GM19438 (cell line): ENCODE results near the gene SNX4.
"Not testable (repeated sequence)": the region's sequence is repeated elsewhere in the genome, so short reads cannot be mapped to it uniquely, and the experiment has no call there.

Experiments
- ATAC-seq: cut with Tn5 transposase; IDR thresholded peaks from one replicate; pipeline ENCODE4 v1.9.1; 2021; ENCODE audit warnings: low read depth; ENCODE audit not compliant: unreplicated experiment

The SNX4 gene

DNA sequence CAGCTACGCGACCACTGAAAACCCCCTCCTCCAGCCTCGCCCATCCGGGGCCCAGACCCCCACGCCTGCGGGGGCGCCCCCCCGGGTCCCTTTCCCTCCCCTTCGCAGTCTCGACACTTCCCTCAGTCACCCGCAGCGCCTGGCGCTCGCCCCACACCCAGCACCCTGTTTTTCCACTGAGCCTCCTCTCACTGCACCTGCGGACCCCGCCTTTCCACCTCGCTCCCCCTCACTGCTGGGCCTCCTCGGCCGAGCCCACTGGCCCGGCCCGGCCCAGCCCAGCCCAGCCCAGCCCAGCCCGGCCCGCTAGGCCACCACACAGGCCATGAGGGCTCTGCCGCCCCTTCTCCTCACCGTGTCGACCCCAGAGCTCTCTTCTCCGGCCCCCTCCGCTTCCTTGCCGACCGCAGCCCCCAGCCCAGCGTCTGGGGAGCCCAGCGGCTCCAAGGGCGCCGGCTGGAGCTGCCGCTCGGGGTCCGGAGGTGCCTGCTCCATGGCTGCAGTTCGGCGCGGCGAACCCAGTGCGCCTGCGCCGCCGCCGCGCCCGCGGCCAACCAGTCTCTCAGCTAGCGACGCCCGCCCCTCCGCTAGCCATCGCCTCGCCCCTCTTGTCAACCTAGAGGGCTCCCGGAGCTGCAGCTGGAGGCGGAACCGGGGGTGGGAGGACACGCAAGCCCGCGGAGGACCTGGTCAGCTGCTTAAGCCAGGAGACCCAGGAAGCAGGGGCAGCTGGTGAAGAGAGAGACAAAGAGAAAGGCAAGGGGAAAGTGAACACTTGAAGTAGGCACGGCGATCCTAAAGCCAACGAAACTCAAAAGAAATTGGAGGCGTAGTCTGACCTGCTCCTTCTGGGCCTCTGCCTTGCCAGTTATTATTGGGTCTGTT is at the start of gene SNX4:
TSS of gene SNX4 (minus strand) at position 525 of the 885 bp plus-strand sequence. CDS start at position 495, 30 bp downstream.
- ATAC-seq, result peak; percentile 82

DNA sequence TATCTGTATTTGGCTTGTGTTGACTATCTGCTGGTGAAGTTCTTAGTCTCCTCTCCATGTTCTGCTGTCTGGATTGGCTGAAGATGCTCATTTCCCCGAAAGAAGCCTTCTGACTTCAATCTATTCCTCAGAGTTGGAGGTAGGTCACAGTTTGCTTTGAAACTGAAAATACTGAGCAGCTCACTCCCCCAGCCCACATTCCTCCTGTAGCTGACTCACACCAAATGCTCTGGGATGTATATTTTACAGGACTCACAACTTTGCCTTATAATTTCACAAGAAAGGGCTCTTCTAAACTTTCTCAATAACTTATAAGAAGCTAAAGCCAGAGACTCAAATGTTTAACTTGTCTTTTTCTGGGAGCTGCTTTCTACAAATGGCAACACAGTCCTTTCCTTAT is 36.3 kb upstream of the SNX4 start:
- no peak for ATAC-seq

DNA sequence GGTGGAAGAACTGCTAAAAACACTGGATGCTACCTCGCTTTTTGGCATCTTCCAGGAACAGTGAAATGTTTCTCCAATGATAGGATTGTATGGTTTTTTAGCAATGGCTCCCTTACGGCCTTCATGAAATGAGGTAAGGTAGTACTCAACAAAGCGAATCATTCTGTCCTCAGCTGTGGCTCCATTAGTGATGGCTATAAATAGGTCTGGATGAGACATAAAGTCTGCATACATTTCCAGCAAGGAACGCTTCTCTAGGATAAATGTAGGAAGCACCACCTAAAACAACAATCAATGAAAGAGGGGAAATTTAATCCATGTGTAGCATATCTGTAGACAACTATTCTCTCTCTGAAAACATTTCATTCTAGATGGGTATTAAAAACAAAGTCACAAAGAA is 32.4 kb upstream of the SNX4 start:
- no peak for ATAC-seq

DNA sequence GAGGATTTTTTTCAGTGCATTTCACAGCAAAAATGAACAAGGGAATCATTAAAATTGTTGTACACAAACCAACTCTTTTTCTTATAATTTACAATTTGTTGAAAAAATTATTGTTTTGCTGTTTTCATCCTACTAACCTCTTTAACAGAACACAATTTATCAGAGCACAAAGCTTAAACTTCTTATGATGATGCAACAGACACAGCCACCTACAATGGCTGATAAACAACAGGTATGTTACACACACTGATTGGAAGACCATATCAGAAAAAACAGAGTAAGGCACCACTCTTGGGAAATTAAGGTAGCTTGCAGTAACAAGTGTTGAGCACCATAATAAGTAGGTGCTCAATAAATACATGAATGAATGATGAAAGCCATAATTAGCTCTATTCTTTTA is 8.9 kb upstream of the SNX4 start:
- no peak for ATAC-seq

DNA sequence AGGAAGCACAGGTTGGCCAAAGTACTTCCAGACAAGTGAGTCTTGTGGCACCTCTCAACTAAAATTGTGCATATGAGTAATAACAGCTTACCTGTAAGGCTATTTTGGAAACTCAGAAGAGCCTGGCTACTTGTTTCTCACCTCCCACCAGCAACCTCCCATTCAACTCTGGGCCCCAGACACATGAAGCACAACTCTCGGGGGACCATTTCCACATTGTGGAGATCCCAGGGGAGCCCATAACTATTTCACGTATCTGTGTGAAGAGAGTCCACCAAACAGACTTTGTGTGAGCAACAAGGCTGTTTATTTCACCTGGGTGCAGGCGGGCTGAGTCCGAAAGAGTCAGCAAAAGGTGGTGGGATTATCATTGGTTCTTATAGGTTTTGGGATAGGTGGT is 5.2 kb upstream of the SNX4 start:
- no peak for ATAC-seq

DNA sequence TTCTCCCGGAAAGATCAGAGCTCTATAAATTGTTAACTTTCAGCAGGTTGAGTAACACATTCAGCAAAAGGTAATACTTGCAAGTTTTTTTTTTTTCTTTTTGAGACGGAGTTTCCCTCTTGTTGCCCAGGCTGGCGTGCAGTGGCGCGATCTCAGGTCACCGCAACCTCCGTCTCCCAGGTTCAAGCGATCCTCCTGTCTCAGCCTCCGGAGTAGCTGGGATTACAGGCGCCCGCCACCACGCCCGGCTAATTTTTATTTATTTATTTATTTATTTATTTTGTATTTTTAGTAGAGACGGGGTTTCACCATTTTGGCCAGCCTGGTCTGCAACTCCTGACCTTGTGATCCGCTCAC is 539 bp upstream of the SNX4 start:
- ATAC-seq, result not testable (repeated sequence)

DNA sequence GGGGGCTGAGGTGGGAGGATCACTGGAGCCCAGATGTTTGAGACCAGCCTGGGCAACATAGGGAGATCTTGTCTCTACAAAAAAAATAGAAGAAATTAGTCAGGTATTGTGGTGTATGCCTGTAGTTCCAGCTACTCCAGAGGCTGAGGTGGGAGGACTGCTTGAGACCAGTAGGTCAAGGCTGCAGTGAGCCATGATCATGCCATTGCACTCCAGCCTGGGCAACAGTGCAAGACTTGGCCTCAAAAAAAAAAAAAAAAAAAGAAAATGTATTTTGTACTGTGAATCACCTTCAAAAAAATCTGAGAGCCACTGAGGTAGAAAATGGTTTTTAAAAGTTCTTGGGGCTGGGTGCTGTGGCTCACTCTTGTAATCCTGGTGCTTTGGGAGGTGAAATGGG is 4.6 kb downstream of the SNX4 start:
- no peak for ATAC-seq

DNA sequence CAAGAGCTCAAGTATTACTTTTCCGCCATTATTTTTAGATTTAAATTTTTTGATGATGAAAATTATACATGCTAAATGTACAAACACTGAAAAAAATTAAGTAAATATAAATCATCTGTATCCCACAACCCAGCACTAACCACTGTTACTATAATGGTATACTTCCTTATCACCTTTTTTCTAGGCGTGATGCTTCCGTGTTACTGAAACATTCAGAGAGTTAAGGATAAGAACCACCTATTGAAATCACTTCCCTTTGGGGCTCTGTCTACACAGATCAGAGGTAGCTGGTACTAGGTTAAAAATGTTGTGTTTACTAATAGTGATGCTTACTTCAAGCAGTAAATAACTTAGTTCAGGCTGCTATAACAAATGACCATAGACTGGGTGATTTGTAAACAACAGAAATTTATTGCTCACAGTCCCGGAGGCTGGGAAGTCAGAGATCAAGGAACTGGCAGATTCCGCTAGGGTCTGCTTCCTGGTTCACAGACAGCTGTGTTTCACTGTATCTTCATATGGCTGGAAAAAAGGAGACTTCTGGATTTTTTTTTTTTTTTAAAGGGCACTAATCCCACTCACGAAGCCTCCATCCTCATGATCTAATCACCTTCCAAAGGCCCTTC is 6.4 kb downstream of the SNX4 start:
- ATAC-seq, result no peak

DNA sequence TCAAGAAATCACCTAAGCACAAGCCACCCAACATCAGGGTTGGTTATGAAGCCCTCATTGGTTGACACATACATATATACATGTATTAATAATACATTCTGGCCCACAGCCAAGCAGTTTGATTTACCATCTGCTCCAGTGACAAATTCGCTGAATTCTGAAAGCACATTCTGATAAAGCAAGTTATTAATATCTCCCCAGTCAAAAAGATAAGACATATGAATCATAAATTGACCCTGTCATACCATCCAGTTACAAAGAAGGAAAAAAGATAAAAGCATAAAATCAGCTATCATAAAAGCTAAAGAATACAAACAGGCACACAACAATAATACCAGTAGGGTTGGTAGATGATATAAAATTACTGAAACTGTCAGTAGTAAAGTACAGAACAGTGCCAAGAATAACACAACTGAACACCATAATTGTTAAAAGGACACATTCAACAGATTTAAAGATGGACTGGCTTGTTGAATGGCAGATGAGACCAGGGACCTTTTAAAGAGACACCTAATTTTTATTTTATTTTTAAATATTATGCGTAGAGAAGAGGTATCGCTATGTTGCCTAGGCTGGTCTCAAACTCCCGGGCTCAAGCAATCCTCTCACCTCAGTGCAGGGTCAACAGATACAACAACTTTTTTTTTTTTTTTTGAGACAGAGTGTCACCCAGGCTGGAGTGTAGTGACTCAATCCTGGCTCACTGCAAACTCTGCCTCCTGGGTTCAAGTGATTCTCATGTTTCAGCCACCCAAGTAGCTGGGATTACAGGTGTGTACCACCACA is 7.7 kb downstream of the SNX4 start:
- ATAC-seq, result no peak

DNA sequence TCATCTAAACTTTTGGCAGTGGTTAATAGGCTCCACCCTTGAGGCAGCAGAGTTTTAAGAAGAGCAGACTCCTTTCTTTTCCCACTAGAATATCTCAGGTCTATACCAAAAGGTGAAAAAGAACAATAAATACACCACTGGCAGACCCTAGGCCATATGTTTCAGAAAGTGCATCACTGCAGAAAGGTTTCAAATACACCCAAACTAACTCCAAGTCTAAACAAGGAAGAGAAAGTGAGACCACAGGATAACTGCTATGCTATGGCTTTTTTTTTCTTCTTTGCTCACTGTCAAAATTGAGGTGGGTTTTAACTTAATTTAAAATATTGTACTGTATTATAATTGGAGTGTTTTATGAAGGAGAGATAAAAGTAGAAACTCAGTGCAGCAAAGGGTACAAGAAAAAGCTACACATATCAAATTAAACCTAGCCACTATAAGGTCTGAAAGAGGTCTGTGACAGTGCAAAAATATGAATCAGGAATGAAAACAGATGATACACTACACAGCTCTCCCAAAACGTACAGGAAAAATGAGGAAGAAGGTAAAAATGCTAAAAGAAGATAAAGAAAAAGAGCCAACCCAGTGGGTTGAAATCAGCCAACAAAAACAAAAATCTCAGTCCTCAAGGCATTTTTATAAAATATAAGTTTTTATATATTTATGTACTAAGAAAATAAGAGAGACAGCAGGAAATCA is 8.4 kb downstream of the SNX4 start:
- no peak for ATAC-seq

DNA sequence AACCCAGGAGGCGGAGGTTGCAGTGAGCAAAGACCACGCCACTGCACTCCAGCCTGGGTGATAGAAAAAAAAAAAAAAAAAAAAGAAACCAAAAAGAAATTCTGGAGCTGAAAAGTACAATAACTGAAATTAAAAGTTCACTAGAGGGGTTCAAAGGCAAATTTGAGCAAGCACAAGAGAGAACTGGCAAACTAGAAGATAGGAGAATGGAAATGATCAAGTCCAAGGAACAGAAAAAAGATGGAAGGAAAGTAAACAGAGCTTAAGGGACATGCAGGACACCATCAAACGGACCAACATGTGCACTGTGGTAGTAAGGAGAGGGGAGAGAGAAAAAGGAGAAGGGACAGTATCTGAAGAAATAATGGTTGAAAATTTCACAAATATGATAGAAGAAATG is 12.9 kb downstream of the SNX4 start:
- ATAC-seq, result no peak

DNA sequence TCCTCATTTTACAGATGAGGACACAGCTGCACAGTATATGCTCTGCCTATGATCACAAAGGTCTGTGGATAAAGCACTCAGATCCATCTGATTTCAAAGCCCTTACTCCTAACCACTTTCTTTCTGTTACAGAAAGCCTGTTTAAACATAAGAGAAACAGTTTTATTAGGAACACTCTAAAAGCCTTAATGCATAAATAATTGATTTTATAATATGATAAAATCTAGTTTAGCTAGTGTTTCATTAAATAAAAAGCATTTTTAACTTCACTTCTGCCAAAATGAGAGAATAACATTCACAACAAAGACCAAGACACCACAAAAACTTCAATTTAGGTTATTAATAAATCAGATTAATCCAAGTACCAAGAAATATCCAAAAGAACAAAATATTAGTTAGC is 21.4 kb downstream of the SNX4 start:
- ATAC-seq, result no peak

DNA sequence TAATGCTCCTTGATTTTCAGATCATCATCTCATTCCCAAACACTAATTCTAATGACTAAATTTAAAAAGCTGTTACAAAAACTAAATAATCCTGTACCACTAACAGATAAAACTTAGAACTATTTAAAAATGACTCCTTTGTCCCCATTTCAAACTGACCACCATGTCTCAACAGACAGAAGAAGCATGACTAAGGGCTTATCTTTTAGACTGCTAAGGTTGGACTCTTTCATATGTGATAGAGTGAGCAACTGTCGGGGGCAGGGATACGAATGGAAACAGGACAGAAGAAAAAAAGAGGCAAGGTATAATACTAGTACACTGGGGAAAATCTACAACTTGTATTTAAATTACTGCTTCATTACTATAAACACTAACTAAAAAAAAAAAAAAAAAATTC is 23.3 kb downstream of the SNX4 start:
- no peak for ATAC-seq

DNA sequence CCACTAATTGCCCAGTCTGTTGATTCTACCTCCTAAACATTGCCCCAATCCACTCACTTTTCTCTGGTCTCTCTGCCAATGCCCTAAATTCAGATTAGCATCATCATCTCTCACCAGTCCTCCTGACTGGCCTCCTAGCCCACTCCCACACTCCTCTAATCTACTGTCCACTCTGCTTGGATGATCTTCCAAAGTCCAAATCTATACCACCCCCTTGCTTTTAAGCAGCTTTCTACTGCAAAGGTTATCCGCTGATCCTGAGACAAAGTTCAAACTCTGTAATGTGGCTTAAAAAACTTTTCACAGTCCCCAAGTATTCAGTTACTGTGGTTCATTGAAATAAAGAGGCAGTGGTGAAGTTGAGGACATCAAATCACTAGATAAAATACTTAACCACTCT is 37.6 kb downstream of the SNX4 start:
- no peak for ATAC-seq

DNA sequence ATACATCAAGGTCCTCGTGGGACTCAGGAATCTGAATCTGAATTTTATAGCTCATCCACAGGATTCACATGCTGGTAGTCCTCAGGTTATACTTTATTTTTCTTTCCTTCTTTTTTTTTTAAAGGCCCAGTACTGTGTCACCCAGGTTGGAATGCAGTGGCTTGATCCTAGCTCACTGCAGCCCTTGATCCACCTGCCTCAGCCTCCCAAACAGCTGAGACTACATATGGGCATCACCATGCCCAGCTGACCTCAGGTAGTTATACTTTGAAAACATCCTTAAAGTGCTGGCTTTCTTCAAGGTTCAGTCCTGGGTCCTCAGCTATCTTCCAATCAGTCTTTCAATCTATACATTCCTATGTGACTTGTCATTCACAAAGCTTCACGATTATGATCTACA is 38.2 kb downstream of the SNX4 start:
- ATAC-seq, result no peak

DNA sequence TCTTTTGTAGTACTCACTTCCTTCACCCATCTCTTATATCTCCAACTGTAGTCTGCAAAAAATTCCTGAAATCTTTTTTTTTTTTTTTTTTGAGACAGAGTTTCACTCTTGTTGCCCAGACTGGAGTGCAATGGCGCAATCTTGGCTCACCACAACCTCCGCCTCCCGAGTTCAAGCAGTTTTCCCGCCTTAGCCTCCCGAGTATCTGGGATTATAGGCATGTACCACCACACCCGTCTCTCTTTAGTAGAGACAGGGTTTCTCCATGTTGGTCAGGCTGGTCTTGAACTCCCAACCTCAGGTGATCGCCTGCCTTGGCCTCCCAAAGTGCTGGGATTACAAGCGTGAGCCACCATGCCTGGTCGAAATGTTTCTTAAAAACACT is 38.6 kb downstream of the SNX4 start:
- not testable (repeated sequence) for ATAC-seq

DNA sequence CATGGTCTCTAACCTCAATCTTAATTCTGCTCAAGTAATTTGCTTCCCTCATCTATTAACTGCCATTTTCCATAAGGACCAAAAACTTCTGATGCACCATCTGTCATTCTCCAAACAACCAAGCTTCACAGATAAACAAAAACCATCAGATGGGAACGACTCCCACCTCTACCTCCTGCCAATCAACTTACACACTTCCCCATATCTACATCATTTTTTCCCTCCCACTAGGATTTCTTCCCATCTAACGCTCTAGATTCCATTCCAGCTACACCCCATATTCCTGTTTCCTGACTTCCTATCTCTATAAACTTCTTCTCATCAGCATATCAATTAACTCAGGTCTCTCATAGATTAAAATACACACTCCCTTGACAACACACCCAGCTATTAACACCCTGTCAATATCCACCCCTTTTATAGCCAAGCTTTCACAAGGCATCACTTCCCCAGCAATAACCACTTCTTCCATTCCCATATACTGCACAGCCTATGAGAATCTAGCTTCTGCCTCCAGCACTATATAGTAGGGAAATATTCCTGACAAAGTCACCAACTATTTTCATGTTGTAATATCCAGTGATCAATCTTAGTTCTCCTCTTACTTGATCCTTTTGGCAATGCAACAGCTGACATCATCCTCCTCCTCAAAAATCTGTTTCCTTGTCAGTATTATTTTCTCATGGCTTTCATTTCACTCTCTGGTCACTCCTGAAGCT is 39.2 kb downstream of the SNX4 start:
- no peak for ATAC-seq

DNA sequence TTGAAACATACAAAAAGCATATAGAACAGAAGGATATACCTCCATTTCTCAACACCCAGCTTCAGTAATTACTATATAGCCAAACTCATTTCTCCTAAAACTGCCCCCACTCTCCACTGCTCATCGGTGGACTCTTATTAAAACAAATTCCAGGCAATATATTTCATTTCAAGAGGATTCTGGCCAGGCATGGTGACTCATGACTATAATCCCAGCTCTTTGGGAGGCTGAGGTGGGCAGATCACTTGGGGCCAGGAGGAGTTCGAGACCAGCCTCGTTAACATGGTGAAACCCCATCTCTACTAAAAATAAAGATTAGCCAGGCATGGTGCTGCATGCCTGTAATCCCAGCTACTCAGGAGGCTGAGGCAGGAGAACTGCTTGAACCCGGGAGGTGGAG is 40.9 kb downstream of the SNX4 start:
- no peak for ATAC-seq

DNA sequence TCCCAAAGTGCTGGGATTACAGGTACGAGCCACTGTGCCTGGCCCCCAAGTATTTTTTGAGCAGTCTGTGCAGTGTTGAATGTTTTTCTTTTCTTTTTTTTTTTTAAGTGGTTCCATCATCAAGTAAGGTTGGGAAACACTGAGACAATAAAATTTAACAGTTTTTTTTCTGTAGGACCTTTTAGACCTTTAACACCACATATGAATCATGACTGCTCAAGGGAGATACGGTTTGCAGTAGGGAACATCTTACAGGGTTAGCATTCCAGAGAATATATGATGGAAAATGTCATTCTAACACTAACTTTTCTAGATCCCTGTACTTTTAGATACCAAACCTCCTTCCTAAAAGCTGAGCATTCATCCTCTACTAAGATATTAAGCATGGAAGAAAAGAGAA is 41.7 kb downstream of the SNX4 start:
- ATAC-seq, result no peak

DNA sequence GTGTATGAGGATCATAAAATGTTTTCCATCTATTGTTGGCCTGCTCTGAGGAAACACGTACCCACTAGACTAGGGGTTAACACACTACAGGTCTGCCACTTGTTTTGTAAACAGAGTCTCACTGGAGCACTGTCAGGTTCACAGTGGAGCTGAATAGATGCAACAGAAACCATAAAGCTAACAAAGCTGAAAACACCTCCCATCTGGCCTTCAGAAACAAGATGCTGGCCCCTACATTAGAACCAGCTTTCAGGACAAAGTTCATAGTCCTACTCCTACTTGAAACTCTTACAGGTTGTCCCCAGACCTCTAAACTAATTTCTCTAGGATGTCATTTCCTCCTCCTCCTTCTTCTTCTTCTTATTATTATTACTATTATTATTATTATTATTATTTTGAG is 42.3 kb downstream of the SNX4 start:
- ATAC-seq, result no peak
